Measurements from ENCODE around the gene ZNF333.

DNA sequence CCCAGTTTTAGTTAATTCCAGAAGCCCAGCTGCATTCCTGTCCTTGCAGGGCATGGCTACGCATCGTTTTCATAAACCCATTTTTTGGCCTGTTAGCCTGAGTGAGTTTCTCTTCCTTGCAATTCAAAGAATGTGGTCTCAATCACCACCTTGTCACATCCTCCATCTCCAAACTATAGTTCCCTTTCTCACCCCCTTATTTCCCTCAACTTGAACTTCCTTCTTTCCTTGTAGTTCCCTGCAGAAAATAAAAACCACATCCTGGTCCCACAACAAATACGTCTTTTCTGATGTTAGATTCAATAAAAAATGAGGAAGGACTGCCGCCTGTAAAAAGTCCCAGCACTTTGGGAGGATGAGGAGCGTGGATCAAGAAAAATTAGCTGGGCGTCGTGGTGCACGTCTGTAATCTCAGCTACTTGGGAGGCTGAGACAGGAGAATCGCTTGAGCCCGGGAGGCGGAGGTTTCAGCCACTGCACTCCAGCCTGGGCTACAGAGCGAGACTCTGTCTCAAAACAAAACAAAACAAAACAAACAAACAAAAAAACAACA is 28.4 kb upstream of the ZNF333 start:
- TF ChIP-seq, protein P1, sequence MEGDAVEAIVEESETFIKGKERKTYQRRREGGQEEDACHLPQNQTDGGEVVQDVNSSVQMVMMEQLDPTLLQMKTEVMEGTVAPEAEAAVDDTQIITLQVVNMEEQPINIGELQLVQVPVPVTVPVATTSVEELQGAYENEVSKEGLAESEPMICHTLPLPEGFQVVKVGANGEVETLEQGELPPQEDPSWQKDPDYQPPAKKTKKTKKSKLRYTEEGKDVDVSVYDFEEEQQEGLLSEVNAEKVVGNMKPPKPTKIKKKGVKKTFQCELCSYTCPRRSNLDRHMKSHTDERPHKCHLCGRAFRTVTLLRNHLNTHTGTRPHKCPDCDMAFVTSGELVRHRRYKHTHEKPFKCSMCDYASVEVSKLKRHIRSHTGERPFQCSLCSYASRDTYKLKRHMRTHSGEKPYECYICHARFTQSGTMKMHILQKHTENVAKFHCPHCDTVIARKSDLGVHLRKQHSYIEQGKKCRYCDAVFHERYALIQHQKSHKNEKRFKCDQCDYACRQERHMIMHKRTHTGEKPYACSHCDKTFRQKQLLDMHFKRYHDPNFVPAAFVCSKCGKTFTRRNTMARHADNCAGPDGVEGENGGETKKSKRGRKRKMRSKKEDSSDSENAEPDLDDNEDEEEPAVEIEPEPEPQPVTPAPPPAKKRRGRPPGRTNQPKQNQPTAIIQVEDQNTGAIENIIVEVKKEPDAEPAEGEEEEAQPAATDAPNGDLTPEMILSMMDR (IDR thresholded peaks at IDR 0.05; ENCODE audit: poor library complexity, severe bottlenecking) = no peak
- TF ChIP-seq EP300 (conservative IDR thresholded peaks at IDR 0.05; ENCODE audit: poor library complexity, severe bottlenecking) (no peak), EZH2 (IDR thresholded peaks at IDR 0.05; ENCODE audit: borderline replicate concordance, insufficient read depth, low read length, poor library complexity, severe bottlenecking) (no peak)

All from neural cell (in vitro differentiated cells).